K562 (cell line): Measurements from ENCODE around the gene HMGA1. TPM values are rescaled to one million over a fixed set of nuclear protein-coding genes. Genes with fewer than 3 reads are reported as not detected.

Experiments used
- ATAC-seq: fragments of 200-7000 bp; cut with Tn5 transposase; 3 replicates; pipeline ENCODE4 v1.9.1; 2020; ENCODE audit warnings: moderate library complexity
- BruUV-seq: library from RNA; stranded (reverse); fragments of 400-500 nt; replicated peaks from 2 replicates; lab custom pipeline; 2021; lab: Mats Ljungman, UMichigan
- CTCF ChIA-PET: fragments of 300-600 bp; formaldehyde crosslinking; extraction: SDS; loops from one replicate; lab custom pipeline; 2021; ENCODE audit warnings: low intra/inter-chr PET ratio; lab: Yijun Ruan, JAX
- POLR2A ChIA-PET: fragments of 300-600, 350-650 bp; sonication (Branson Sonifier 250); formaldehyde crosslinking; extraction: SDS; loops from one replicate; lab custom pipeline; 2021; ENCODE audit warnings: antibody characterized with exemption, inconsistent platforms; lab: Yijun Ruan, JAX
- DNase-seq, 4 experiments: peaks; one replicate each; pipeline versions ENCODE4 v3.0.0 to v3.0.0-alpha.2; 2011 to 2018; ENCODE audit warnings: low spot score in 3 of 4, mixed read lengths in 3 of 4; ENCODE audit errors: extremely low read depth in 1 of 4
- FAIRE-seq: peaks from 2 replicates; lab custom pipeline; 2011; peaks lifted over from hg19 to GRCh38; lab: Jason Lieb, UNC
- H2AFZ ChIP-seq: 2 replicates; pipeline ENCODE4 v1.6.0; 2011; ENCODE audit warnings: low read depth, low read length, control low read depth, inconsistent platforms
- H3K27ac ChIP-seq: fragments of 200-600 bp; 3 replicates; pipeline ENCODE4 v1.8.0; 2011; ENCODE audit warnings: low read depth, mild to moderate bottlenecking, control low read depth, inconsistent platforms, low read length, moderate library complexity, mixed read lengths; ENCODE audit errors: extremely low read depth
- H3K27me3 ChIP-seq, 2 experiments: fragments of 300-600 bp in 1 of 2; 2 replicates in 1 of 2; 3 replicates in 1 of 2; pipeline versions ENCODE4 v1.6.0 to v1.8.0; 2011; ENCODE audit warnings: inconsistent platforms in 2 of 2, low read length in 2 of 2, mild to moderate bottlenecking in 1 of 2, mixed read lengths in 1 of 2, moderate library complexity in 1 of 2; ENCODE audit not compliant: control insufficient read depth in 2 of 2, insufficient read depth in 2 of 2
- H3K36me3 ChIP-seq: fragments of 300-600 bp; 3 replicates; pipeline ENCODE4 v1.8.0; 2011; ENCODE audit warnings: mild to moderate bottlenecking, low read length, inconsistent platforms; ENCODE audit not compliant: control insufficient read depth, insufficient read depth
- H3K4me1 ChIP-seq, 2 experiments: fragments of 200-600 bp in 1 of 2; replicated peaks in 1 of 2; 2 replicates in 1 of 2; 3 replicates in 1 of 2; pipeline versions ENCODE4 v1.5.1 to v1.8.0; 2011; ENCODE audit warnings: inconsistent platforms in 2 of 2, low read length in 2 of 2, mild to moderate bottlenecking in 1 of 2, mixed read lengths in 1 of 2, moderate library complexity in 1 of 2; ENCODE audit not compliant: control insufficient read depth in 2 of 2, insufficient read depth in 2 of 2
- H3K4me2 ChIP-seq: 2 replicates; pipeline ENCODE4 v1.6.1; 2011; ENCODE audit warnings: low read length, control low read depth, inconsistent platforms, mixed read lengths; ENCODE audit not compliant: insufficient read depth
- H3K4me3 ChIP-seq: fragments of 200-600 bp; sonication (generic), shearing (Covaris generic); 2 replicates; pipeline ENCODE4 v1.5.1; 2016; ENCODE audit warnings: control low read depth, inconsistent platforms
- H3K79me2 ChIP-seq: fragments of 200-600 bp; 3 replicates; pipeline ENCODE4 v1.8.0; 2011; ENCODE audit warnings: low read length, inconsistent platforms; ENCODE audit not compliant: control insufficient read depth, insufficient read depth
- H3K9ac ChIP-seq, 2 experiments: 2 replicates each; pipeline versions ENCODE4 v1.6.0 to v1.6.1; 2011; ENCODE audit warnings: low read depth in 2 of 2, low read length in 2 of 2, control low read depth in 1 of 2, inconsistent platforms in 1 of 2, mild to moderate bottlenecking in 1 of 2, mixed read lengths in 1 of 2; ENCODE audit not compliant: insufficient read depth in 1 of 2
- H3K9me1 ChIP-seq: one replicate; pipeline ENCODE4 v1.6.0; 2011; ENCODE audit warnings: inconsistent platforms, mild to moderate bottlenecking, low read length, moderate library complexity; ENCODE audit not compliant: control insufficient read depth, insufficient read depth
- H3K9me3 ChIP-seq: replicated peaks from 2 replicates; pipeline ENCODE4 v1.5.1; 2011; ENCODE audit warnings: low read depth, low read length, inconsistent platforms; ENCODE audit not compliant: control insufficient read depth, insufficient read depth
- H4K20me1 ChIP-seq: replicated peaks from 2 replicates; pipeline ENCODE4 v1.6.1; 2011; ENCODE audit warnings: low read length, inconsistent platforms, mixed read lengths; ENCODE audit not compliant: control insufficient read depth, insufficient read depth
- EP400 ChIP-seq: fragments of 450-650 bp; IDR thresholded peaks from 2 replicates; pipeline ENCODE4 v1.6.1; 2017; ENCODE audit warnings: antibody characterized with exemption, mild to moderate bottlenecking, moderate library complexity
- HEY1 ChIP-seq: fragments of 250-450 bp; sonication (Bioruptor Pico); IDR thresholded peaks from 2 replicates; pipeline ENCODE4 v1.5.0; 2020; ENCODE audit warnings: mild to moderate bottlenecking, moderate library complexity, borderline replicate concordance
- JUNB ChIP-seq: fragments of 450-650 bp; formaldehyde crosslinking; conservative IDR thresholded peaks from 2 replicates; pipeline ENCODE4 v1.4.0; 2020; ENCODE audit warnings: mild to moderate bottlenecking
- RBFOX2 ChIP-seq: fragments of 200-400 bp; formaldehyde crosslinking; IDR thresholded peaks from 2 replicates; pipeline ENCODE4 v1.6.1; 2017; ENCODE audit warnings: low read depth, mild to moderate bottlenecking, low read length, moderate library complexity
- RCOR1 ChIP-seq, 2 experiments: IDR thresholded peaks; 2 replicates each; pipeline ENCODE4 v1.6.1; 2012; ENCODE audit warnings: low read depth in 2 of 2, low read length in 2 of 2, borderline replicate concordance in 1 of 2, improper control_type of control experiment in 1 of 2
- RFX7 ChIP-seq: fragments of 250-450 bp; sonication (Bioruptor Pico); IDR thresholded peaks from 2 replicates; pipeline ENCODE4 v1.5.1; 2021; ENCODE audit warnings: mild to moderate bottlenecking
- SRSF7 ChIP-seq: fragments of 200-400 bp; formaldehyde crosslinking; optimal IDR thresholded peaks from 2 replicates; pipeline ENCODE3; 2017; ENCODE audit warnings: mild to moderate bottlenecking, low read depth, low read length
- ZBTB1 ChIP-seq: sonication (generic); formaldehyde crosslinking; IDR thresholded peaks from 2 replicates; pipeline ENCODE4 v1.8.1; 2023; ENCODE audit warnings: missing genetic modification reagents, low read depth, mild to moderate bottlenecking, borderline replicate concordance
- WGBS: fragments of 100-300 bp; shearing (Covaris generic); methylation state at CpG from one replicate; pipeline ENCODE4 v1.1.6; 2016; ENCODE audit warnings: low coverage, mixed read lengths; ENCODE audit not compliant: insufficient coverage; ENCODE audit errors: missing lambda C conversion rate; 5-methylcytosine and 5-hydroxymethylcytosine counted together
- in situ Hi-C: fragments of 300-500 bp; cut with MboI; formaldehyde crosslinking; loops from 4 replicates; pipeline ENCODE4 v1.15.0; 2018; ENCODE audit warnings: inconsistent platforms, mixed read lengths
- intact Hi-C: fragments of 100-400 bp; cut with micrococcal nuclease; formaldehyde crosslinking; loops from 2 replicates; pipeline ENCODE4 v1.14.2; 2022
- polyA plus RNA-seq, 8 experiments: library from polyadenylated mRNA; depleted of rRNA in 4 of 8; stranded (reverse) in 5 of 8; unstranded in 3 of 8; fragments of >200 nt; fragmentation: Nextera tagmentation in 2 of 8; fragmentation: Illumina TruSeq in 1 of 8; extraction: Ambion mirVana in 2 of 8; extraction: Trizol in 1 of 8; gene quantifications; 2 replicates each; pipeline versions ENCODE4 v1.2.1 to v1.2.3, GENCODE V29; 2011 to 2014; ENCODE audit warnings: inconsistent platforms in 1 of 8, missing spikeins in 1 of 8
- total RNA-seq, 7 experiments: library from RNA; depleted of rRNA in 6 of 7; stranded (reverse); fragments of >200 nt in 6 of 7; fragmentation: Illumina TruSeq in 2 of 7; extraction: Trizol in 2 of 7; gene quantifications; 2 replicates each; pipeline versions ENCODE4 v1.2.1 to v1.2.3, GENCODE V29; 2011 to 2021; ENCODE audit warnings: low replicate concordance in 1 of 7
- TF ChIP-seq, protein P1 (sequence below): sonication (generic); formaldehyde crosslinking; IDR thresholded peaks from 2 replicates; pipeline ENCODE4 v1.8.1; 2023; ENCODE audit warnings: missing genetic modification reagents, mild to moderate bottlenecking, borderline replicate concordance
- TF ChIP-seq, protein P2 (sequence below): IDR thresholded peaks from 3 replicates; pipeline ENCODE4 v1.6.1; 2011; ENCODE audit warnings: borderline replicate concordance, mild to moderate bottlenecking; ENCODE audit not compliant: insufficient read length, insufficient read depth

HMGA1 gene
- total and polyA plus RNA-seq, 9 of the 15 experiments (the other 6 are each of a cell fraction or from before 2014, with no cell fraction given) = 27.8 to 1,947 (median 594) TPM

DNA sequence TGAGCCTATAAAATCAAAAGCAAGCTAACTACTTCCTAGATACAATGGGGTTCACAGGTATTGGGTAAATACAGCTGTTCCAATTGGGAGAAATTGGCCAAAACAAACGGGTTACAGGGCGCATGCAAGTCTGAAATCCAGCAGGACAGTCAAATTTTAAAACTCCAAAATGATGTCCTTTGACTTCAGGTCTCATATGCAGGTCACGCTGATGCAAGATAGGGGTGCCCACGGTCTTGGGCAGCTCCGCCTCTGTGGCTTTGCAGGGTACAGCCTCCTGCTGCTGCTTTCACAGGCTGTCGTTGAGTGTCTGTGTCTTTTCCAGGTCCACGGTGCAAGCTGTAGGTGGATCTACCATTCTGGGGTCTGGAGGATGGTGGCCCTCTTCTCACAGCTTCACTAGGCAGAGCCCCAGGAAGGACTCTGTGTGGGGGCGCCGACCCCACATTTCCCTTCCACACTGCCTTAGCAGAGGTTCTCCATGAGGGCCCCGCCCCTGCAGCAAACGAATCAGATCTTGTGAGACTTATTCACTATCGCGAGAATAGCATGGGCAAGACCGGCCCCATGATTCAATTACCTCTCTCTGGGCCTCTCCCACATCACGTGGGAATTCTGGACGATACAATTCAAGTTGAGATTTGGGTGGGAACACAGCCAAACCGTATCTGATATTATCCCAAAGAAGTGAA, 24.0 kb downstream of the HMGA1 start:
- no peak overlapping the region for H3K9ac ChIP-seq
- H3K36me3 ChIP-seq = no peaks in the 10 kb centered on the region
- H3K4me3 ChIP-seq = no peak overlapping the region
- no peaks in the 10 kb centered on the region for H3K9me1 ChIP-seq
- DNase-seq = no peak
- H3K4me1 ChIP-seq = no peaks in the 10 kb centered on the region; a peak in 1 of 5 replicates
- in situ Hi-C loops (no loop called here), intact Hi-C loops (no loop called here)
- no TSS peak for BruUV-seq
- no peak for ATAC-seq
- H3K9me3 ChIP-seq = peaks cover 12% of the 10 kb centered on the region
- ChIA-PET CTCF (no interaction called here), POLR2A (interaction anchor here (0.6 kb wide), 1 partner anchor 47 kb away, joined by 3 read pairs; no protein-coding TSS in a partner anchor)
- no peak overlapping the region for H3K4me2 ChIP-seq
- H3K79me2 ChIP-seq = no peaks in the 10 kb centered on the region
- FAIRE-seq = no peak
- no peaks in the 10 kb centered on the region for H4K20me1 ChIP-seq
- no peak overlapping the region for H2AFZ ChIP-seq
- WGBS = 62% methylated on average over 17 of the region's 17 CpGs
- no peak overlapping the region for H3K27ac ChIP-seq
- no peaks in the 10 kb centered on the region for H3K27me3 ChIP-seq
- TF ChIP-seq, protein P1, sequence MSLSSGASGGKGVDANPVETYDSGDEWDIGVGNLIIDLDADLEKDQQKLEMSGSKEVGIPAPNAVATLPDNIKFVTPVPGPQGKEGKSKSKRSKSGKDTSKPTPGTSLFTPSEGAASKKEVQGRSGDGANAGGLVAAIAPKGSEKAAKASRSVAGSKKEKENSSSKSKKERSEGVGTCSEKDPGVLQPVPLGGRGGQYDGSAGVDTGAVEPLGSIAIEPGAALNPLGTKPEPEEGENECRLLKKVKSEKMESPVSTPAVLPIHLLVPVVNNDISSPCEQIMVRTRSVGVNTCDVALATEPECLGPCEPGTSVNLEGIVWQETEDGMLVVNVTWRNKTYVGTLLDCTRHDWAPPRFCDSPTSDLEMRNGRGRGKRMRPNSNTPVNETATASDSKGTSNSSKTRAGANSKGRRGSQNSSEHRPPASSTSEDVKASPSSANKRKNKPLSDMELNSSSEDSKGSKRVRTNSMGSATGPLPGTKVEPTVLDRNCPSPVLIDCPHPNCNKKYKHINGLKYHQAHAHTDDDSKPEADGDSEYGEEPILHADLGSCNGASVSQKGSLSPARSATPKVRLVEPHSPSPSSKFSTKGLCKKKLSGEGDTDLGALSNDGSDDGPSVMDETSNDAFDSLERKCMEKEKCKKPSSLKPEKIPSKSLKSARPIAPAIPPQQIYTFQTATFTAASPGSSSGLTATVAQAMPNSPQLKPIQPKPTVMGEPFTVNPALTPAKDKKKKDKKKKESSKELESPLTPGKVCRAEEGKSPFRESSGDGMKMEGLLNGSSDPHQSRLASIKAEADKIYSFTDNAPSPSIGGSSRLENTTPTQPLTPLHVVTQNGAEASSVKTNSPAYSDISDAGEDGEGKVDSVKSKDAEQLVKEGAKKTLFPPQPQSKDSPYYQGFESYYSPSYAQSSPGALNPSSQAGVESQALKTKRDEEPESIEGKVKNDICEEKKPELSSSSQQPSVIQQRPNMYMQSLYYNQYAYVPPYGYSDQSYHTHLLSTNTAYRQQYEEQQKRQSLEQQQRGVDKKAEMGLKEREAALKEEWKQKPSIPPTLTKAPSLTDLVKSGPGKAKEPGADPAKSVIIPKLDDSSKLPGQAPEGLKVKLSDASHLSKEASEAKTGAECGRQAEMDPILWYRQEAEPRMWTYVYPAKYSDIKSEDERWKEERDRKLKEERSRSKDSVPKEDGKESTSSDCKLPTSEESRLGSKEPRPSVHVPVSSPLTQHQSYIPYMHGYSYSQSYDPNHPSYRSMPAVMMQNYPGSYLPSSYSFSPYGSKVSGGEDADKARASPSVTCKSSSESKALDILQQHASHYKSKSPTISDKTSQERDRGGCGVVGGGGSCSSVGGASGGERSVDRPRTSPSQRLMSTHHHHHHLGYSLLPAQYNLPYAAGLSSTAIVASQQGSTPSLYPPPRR (CRISPR knock-in tag) = no peak
- TF ChIP-seq JUNB (CRISPR knock-in tag) = no peak
- TF ChIP-seq, protein P2, sequence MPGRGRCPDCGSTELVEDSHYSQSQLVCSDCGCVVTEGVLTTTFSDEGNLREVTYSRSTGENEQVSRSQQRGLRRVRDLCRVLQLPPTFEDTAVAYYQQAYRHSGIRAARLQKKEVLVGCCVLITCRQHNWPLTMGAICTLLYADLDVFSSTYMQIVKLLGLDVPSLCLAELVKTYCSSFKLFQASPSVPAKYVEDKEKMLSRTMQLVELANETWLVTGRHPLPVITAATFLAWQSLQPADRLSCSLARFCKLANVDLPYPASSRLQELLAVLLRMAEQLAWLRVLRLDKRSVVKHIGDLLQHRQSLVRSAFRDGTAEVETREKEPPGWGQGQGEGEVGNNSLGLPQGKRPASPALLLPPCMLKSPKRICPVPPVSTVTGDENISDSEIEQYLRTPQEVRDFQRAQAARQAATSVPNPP = no peak
- no peak for TF ChIP-seq RFX7 (CRISPR knock-in tag)
- TF ChIP-seq SRSF7 = no peak
- TF ChIP-seq HEY1 (CRISPR knock-in tag) = no peak
- TF ChIP-seq RBFOX2 = no peak
- no peak for TF ChIP-seq EP400
- TF ChIP-seq ZBTB1 (CRISPR knock-in tag) = no peak
- TF ChIP-seq RCOR1 (IDR thresholded peaks at IDR 0.05; ENCODE audit: borderline replicate concordance in 1 of 2, low read depth in 2 of 2, low read length in 2 of 2) = no peak
